Mammary epithelial cell (primary cell): ENCODE measurements around the gene PMM2.

ENCODE experiments used
- CTCF ChIP-seq, 2 donors: IDR thresholded peaks in 1 of 2; conservative IDR thresholded peaks in 1 of 2; 2 replicates each; pipeline ENCODE4 v1.5.1; 2011 to 2012; ENCODE audit warnings: inconsistent platforms in 2 of 2, low read length in 2 of 2, mild to moderate bottlenecking in 2 of 2, control low read depth in 1 of 2, low read depth in 1 of 2; ENCODE audit not compliant: insufficient read depth in 1 of 2; ENCODE audit errors: extremely low read depth in 1 of 2
- EZH2 ChIP-seq: IDR thresholded peaks from 2 replicates; pipeline ENCODE4 v1.6.1; 2012; ENCODE audit warnings: low read length, inconsistent platforms, borderline replicate concordance

DNA sequence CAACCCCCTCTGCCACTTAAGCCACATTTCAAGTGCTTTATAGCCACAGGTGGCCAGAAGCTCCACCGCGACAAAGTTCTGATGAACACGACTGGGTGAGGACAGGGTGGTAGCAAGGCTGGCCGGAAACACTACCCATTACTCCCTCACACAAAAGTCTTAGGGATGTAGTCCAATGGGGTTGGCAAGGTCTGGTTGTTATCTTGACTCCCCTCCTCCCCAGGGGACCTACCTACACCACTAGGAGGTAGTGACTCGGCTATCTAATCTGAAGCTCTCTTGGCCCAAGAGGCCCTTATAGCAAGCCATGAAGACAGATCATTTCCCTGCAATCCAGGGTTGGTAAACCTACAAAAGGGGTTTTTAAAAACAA lies 92.9 kb downstream of the PMM2 start:
- no peak for TF ChIP-seq CTCF (conservative IDR thresholded peaks at IDR 0.05 in 1 of 2, IDR thresholded peaks at IDR 0.05 in 1 of 2; ENCODE audit: extremely low read depth in 1 of 2, insufficient read depth in 1 of 2, low read depth in 1 of 2, low read length in 2 of 2)
- no peak for TF ChIP-seq EZH2
